ENCODE results near the gene PTPRJ. TPM values are rescaled to one million over a fixed set of nuclear protein-coding genes. Genes with fewer than 3 reads are reported as not detected.

Gene PTPRJ
- total and polyA plus RNA-seq, 5 experiments from 2014 or later: 4.3 to 23.7 (median 10.2) TPM

DNA sequence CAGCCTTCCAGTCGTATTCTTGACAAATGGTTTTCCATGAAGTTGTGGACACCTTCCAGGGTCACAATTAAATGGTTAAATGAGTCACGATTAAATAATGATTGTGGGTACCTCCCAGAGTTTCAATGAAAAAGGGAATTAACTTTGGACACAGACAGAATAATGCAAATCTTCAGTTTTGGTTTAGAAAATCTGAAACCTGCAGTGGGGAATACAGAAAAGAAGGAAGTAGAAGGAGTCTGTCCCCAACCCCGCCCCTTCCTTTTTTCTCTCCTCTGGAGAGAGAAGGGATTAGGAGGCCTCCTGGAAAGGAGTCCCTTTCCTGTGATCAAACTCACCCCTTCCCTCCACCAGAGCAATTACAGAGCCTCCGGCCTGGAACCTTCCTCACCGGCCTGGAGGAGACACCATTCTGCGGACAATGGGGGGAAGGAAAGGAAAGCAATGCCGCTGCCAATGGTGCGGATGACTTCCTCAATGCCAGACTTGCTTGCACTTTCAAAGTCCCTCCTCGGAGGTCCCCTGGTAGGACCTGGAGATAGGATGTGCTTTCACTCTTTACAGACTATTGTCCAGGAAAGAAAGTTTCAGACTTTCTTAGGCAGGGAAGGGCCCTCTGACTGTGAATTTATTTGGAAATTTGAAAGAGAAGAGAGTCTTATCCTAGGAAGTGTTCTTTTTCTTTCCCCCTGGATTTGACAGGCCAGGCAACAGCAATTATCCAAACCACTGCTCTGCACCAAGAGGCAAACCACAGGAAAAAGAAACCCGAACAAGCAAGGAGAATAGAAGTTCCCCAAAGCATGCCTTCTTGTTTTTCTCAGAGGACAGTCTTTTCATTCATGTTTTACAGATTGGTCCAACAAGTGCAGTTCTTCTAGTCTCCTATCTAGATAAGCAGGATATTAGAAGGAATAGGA, 86.8 kb downstream of the PTPRJ start:
- no peaks in the 10 kb centered on the region for H3K27me3 Mint-ChIP-seq
- H3K9me3 Mint-ChIP-seq: no peaks in the 10 kb centered on the region
- H3K4me1 Mint-ChIP-seq: peaks cover 10 to 44% (median 19%) of the 10 kb centered on the region in 4 donors
- no peak overlapping the region for H3K4me3 Mint-ChIP-seq
- no peak overlapping the region for H3K27ac Mint-ChIP-seq
- H3K36me3 Mint-ChIP-seq: peaks cover 0 to 17% (median 8%) of the 10 kb centered on the region in 3 donors
- POLR2A ChIA-PET: no interaction called here
- no peak for ATAC-seq
- no peak for DNase-seq

DNA sequence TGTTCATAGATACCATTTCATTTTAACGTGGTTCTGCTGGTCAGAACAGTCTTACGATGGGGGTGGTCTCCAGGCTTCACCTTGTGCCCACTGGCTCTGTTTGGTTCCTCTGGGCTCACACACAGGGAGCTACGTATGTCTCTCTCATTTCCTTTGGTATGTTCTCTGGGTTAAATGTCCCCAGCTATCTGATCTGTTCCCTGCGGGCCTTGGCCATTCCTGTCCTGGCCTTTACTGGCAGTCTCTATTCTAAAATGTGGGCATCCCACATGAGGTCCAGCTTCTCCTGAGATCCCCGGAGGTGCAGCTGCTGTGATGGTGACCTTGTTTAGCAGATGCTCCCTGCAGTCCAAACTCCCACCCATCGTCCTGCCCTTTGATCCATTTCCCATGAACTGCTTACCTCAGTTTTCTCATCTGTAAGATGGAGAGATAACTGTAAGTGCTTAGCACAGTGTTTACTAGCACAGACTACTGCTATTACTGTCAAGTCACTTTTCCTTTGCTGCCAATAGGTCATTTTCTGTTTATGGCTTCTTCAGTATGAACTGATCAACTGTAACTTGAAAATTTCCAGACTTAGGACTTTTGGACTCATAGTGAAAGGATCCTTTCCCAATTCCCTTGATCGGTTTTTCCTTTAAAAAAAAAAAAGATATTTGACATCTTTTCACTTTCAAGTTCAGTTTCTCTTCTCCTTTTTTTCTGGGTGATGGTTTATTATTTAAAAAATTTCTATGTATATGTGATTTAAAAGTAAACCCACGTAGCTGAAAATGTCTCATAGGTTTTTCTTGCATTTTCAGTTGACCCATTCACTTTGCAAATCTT, 92.9 kb downstream of the PTPRJ start:
- ATAC-seq (no peak), DNase-seq (no peak)
- POLR2A ChIA-PET: interaction anchor here (1.2 kb wide), 1 partner anchor 17 kb away, joined by 4 read pairs; no protein-coding TSS in a partner anchor
- Mint-ChIP-seq H3K36me3 (peaks cover 0 to 21% (median 14%) of the 10 kb centered on the region in 3 donors), H3K27me3 (no peaks in the 10 kb centered on the region), H3K27ac (peak overlapping the region in 2 of 10 donors; percentile 14 to 58), H3K4me3 (no peak overlapping the region), H3K4me1 (peaks cover 5 to 45% (median 14%) of the 10 kb centered on the region in 4 donors), H3K9me3 (no peaks in the 10 kb centered on the region)

DNA sequence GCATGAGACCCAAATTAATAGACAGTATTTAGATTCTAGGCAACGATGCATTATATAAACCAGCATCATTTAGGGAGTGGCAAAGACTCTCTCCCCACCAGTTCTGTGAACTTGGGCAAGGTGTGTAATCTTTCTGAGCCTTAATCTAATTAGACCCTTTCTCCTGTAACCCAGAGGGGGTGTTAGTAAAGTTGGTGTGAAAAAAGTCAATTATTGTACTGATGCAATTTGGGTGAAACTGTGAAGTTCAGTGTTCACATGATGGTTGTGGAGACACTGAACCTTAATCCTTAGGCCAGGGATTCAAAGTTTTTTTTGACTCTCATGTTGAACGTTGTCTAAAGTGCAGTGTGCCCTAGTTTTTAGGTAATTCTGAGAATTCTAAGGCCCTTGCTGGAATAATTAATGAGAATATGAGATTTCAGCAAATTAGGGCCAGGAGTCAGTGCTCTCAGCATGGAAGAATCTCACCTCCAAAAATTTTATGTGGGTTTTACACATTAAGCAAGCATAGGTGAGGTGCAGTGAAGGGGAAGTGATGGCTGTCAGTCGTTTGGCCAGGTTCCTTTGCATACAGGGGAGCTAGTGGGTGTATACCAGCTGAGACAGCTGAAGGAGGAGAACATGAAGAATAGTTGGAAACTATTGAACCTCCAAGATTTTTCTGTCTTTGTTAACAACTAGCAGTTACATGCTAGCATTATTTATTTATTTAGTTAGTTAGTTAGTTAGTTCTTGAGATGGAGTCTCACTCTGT, 94.2 kb downstream of the PTPRJ start:
- Mint-ChIP-seq H3K4me1 (peaks cover 11 to 55% (median 21%) of the 10 kb centered on the region in 4 donors), H3K9me3 (no peaks in the 10 kb centered on the region), H3K27me3 (no peaks in the 10 kb centered on the region), H3K27ac (no peak overlapping the region), H3K36me3 (peaks cover 0 to 10% (median 6%) of the 10 kb centered on the region in 3 donors), H3K4me3 (no peak overlapping the region)
- no peak for ATAC-seq
- no peak for DNase-seq
- POLR2A ChIA-PET: interaction anchor here (0.6 kb wide), 1 partner anchor 124 kb away, joined by 5 read pairs; no protein-coding TSS in a partner anchor

- H3K9me3 Mint-ChIP-seq: no peaks in the 10 kb centered on the region
- no peak for DNase-seq
- no peak overlapping the region for H3K4me3 Mint-ChIP-seq
- no peak for ATAC-seq
- H3K36me3 Mint-ChIP-seq: peaks cover 0 to 6% (median 5%) of the 10 kb centered on the region in 3 donors
- no peaks in the 10 kb centered on the region for H3K27me3 Mint-ChIP-seq
- peak overlapping the region in 1 of 10 donors; percentile 39 for H3K27ac Mint-ChIP-seq
- POLR2A ChIA-PET: interaction anchor here (0.8 kb wide), 1 partner anchor 13 kb away, joined by 3 read pairs; no protein-coding TSS in a partner anchor
- H3K4me1 Mint-ChIP-seq: peaks cover 17 to 65% (median 26%) of the 10 kb centered on the region in 4 donors
Measured at GRCh38 chr11:48075637-48076036, 95.3 kb downstream of the PTPRJ start.

- H3K9me3 Mint-ChIP-seq: no peaks in the 10 kb centered on the region
Measured at GRCh38 chr11:48077251-48077650, 96.9 kb downstream of the PTPRJ start.

DNA sequence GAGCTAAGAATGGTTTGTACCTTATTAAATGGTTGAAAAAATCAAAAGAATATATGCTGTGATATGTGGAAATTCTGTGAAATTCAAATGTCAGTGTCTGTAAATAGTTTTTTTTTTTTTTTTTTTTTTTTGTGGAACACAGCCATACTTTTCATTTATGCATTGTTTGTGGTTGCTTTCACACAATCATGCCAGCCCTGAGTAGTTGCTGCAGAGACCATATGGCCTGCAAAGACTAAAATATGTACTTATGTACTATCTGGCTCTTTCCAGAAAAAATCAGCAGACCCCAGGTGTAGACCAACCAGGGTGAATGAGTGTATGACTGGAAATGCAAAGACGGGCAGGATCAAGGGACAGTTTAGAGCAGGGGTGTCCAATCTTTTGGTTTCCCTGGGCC, 98.3 kb downstream of the PTPRJ start:
- Mint-ChIP-seq H3K4me1 (peaks cover 31 to 79% (median 42%) of the 10 kb centered on the region in 4 donors), H3K36me3 (peaks cover 0 to 6% (median 6%) of the 10 kb centered on the region in 3 donors), H3K27ac (no peak overlapping the region), H3K9me3 (no peaks in the 10 kb centered on the region), H3K4me3 (no peak overlapping the region), H3K27me3 (no peaks in the 10 kb centered on the region)
- ATAC-seq (no peak), DNase-seq (no peak)
- POLR2A ChIA-PET: interaction anchor here (0.6 kb wide), 1 partner anchor 100 kb away, joined by 4 read pairs; no protein-coding TSS in a partner anchor

More at GRCh38 chr11:48077251-48077650, 96.9 kb downstream of the PTPRJ start:
- ATAC-seq (no peak), DNase-seq (no peak)
- H3K27ac Mint-ChIP-seq: peak overlapping the region in 1 of 10 donors; percentile 35
- H3K36me3 Mint-ChIP-seq: peaks cover 0 to 6% (median 4%) of the 10 kb centered on the region in 3 donors
- POLR2A ChIA-PET: no interaction called here
- H3K4me3 Mint-ChIP-seq: no peak overlapping the region
- no peaks in the 10 kb centered on the region for H3K27me3 Mint-ChIP-seq
- peaks cover 31 to 79% (median 38%) of the 10 kb centered on the region in 4 donors for H3K4me1 Mint-ChIP-seq

GRCh38 chr11:48079596-48079995, 99.2 kb downstream of the PTPRJ start:
- no peak for ATAC-seq
- Mint-ChIP-seq H3K27me3 (no peaks in the 10 kb centered on the region), H3K4me1 (peaks cover 31 to 78% (median 41%) of the 10 kb centered on the region in 4 donors), H3K9me3 (no peaks in the 10 kb centered on the region), H3K36me3 (peaks cover 0 to 6% (median 6%) of the 10 kb centered on the region in 3 donors), H3K27ac (peak overlapping the region in 4 of 10 donors; percentile 18 to 79 (median 42)), H3K4me3 (peak overlapping the region in 1 of 10 donors; percentile 45)
- POLR2A ChIA-PET: no interaction called here
- DNase-seq: no peak

DNA sequence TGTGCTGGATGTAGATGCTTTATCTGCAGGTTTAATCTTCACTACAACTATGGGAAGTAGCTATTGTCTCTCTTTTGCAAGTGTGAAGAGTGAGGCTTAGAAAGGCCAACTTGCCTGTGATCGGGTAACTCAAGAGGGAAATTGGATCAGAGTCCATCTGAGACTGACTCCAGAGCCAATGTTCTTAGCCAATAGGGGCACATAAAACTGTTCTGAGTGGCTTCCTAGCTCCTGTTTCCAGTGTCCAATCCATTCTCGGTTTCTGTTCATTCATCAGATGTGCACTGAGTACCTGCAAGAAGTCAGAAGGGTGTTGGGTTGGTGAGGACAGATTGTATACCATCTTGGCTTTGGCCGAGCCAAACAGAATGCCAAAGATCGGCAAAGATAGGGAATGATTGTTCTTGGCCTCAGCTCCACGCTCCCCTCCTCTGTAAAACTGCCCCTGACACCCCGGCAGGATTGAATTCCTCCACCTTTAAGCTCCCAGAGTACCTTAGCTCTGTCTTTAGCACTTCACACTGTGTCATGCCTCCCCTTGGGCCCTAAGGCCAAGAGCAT, 100.0 kb downstream of the PTPRJ start:
- Mint-ChIP-seq H3K9me3 (no peaks in the 10 kb centered on the region), H3K27me3 (no peaks in the 10 kb centered on the region), H3K36me3 (peaks cover 0 to 6% (median 6%) of the 10 kb centered on the region in 3 donors), H3K4me1 (peaks cover 31 to 76% (median 40%) of the 10 kb centered on the region in 4 donors), H3K27ac (peak overlapping the region in 8 of 10 donors; percentile 1 to 64 (median 20)), H3K4me3 (peak overlapping the region in 5 of 10 donors; percentile 20 to 59 (median 41))
- DNase-seq (no peak), ATAC-seq (no peak)
- POLR2A ChIA-PET: interaction anchor here (0.9 to 1.6 kb wide), 3 partner anchors 15 to 65 kb away, joined by 4 to 11 read pairs (median 6); no protein-coding TSS in a partner anchor

- POLR2A ChIA-PET: interaction anchor here (0.8 to 1.6 kb wide), 3 partner anchors 26 to 66 kb away, joined by 3 to 11 read pairs (median 6); no protein-coding TSS in a partner anchor
- Mint-ChIP-seq H3K36me3 (peaks cover 0 to 6% (median 6%) of the 10 kb centered on the region in 3 donors), H3K9me3 (no peaks in the 10 kb centered on the region), H3K27ac (peak overlapping the region in 5 of 10 donors; percentile 32 to 86 (median 65)), H3K4me3 (peak overlapping the region in 5 of 10 donors; percentile 33 to 62 (median 53)), H3K27me3 (no peaks in the 10 kb centered on the region), H3K4me1 (peaks cover 26 to 66% (median 35%) of the 10 kb centered on the region in 4 donors)
- DNase-seq (peak in 3 of 10 donors; percentile 8 to 26 (median 17)), ATAC-seq (peak; percentile 68 to 83)
Measured at GRCh38 chr11:48081151-48082010, 101.0 kb downstream of the PTPRJ start.

DNA sequence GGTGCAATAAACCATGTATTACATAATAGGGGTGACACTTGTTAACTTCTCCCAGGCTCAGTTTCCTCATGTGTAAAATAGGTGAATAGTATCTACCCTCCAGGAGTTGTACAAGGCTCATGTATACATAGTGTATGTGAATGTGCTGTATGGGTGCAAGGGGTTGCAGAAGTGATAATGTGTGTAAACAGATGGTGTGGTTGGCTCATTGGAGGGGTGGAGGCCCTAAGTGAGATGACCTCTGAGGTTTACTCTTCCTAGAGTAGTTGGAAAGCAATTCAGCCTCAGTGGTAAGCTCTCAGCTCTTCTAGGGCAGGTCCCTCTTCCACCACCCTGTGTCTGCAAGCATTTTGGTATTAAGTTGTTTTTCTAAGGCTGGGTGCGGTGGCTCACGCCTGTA, 102.4 kb downstream of the PTPRJ start:
- Mint-ChIP-seq H3K4me1 (peaks cover 26 to 70% (median 38%) of the 10 kb centered on the region in 4 donors), H3K27me3 (no peaks in the 10 kb centered on the region), H3K4me3 (no peak overlapping the region), H3K9me3 (no peaks in the 10 kb centered on the region), H3K36me3 (peaks cover 0 to 2% (median under 1%) of the 10 kb centered on the region in 3 donors), H3K27ac (peak overlapping the region in 2 of 10 donors; percentile 8 to 31)
- POLR2A ChIA-PET: no interaction called here
- DNase-seq: no peak
- no peak for ATAC-seq

- Mint-ChIP-seq H3K9me3 (no peaks in the 10 kb centered on the region), H3K27ac (peak overlapping the region in 1 of 10 donors; percentile 27), H3K4me1 (peaks cover 27 to 71% (median 39%) of the 10 kb centered on the region in 4 donors), H3K4me3 (no peak overlapping the region), H3K36me3 (peaks cover 0 to 2% (median 0%) of the 10 kb centered on the region in 3 donors), H3K27me3 (no peaks in the 10 kb centered on the region)
- POLR2A ChIA-PET: no interaction called here
- DNase-seq: no peak
- no peak for ATAC-seq
Measured at GRCh38 chr11:48083421-48083820, 103.1 kb downstream of the PTPRJ start.

Measured in naive thymus-derived CD8-positive, alpha-beta T cell (primary cell).